Measurements from ENCODE around the gene STARD5.

The STARD5 gene

DNA sequence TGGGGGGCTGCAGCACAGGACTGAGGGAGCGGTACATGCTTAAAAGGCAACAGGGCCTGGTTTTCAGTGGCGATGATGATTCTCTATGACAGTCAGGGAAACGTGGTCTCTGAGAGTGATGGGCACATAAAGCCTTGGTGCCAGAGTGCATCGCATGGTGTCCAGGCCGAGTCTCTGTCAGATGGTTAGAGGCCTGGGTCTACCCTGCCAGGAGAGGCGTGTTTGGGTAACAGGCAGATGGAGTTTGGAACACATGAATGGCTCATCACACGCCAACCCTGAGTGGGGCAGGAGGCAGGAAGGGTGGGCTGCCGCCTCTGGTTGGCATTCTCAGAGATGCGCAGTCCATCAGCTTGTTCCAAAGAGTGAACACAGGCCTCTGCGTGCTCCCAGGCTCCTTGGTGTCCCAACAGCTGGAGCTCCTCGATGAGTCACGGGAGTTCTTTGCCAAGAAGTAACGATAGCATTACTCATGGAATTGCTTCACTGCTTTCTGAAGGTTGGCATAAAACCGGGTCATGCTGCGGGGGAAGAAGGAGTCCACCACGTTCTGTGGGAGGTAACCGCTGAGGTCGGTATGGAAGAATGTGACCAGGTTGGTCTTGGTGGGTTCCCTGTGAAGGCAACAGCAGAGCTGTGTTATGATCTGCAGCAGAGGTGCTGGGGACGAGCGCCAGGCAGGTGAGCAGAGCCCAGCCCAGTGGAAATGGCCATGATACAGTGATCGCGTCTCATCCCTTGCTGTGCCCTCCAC is 11.0 kb downstream of the STARD5 start:
- peak; percentile 97 for DNase-seq (ENCODE audit: low spot score)

DNA sequence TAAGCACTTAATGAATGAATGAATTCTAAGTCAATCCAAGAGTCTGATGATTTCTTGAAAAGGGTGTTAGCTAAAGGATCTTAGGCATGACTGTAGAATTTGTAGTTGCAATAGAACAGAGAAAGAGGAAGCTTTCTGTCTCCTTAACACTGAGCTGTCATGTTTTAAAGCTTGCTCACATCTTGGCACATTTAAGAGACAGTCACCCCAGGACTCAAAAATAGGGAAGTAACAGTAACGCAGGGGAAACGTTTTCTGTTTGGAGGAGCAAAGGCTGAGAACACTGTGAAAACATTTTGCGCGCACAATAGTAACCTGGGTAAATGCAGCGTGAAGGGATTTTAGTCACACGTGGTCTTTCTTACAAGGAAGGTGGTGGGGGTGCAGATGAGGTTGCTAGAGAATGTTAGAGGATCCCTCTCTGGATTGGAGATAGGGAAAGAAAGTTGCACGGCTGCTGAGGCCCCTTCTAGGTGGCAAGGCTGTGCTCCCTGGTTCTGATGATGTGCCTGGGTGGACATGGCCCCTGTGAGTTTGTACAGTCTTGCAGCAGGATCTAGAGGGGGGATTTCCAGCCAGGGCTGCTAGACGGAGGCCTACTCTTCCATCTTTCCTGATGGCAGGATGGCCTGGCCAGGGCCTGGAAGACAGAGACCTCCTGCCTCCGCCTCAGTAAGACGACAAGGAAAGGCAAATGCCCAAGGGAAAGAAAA is 12.0 kb downstream of the STARD5 start:
- DNase-seq (ENCODE audit: low spot score) (no peak), FAIRE-seq (no peak)

More for the DNA sequence above, 11.0 kb downstream of the STARD5 start:
- peak; percentile 97 for FAIRE-seq

DNA sequence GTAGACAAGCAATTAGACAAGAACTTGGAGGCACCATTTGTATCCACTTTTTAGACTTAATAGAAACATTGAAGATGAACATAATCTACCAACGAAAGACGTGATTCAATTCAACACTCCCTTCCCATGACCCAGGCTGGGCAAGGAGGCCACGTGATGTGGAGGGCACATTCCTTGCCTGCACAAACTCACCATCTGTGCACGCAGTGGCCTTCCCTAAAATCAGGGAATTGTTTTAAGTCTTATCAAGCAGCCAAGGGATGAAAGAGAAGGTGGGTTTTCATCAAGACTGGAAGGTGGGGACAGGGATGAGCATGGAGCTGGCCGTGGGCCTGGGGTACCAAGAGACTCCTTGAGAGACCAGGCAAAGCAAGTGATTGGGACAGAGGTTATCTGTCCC is 13.5 kb downstream of the STARD5 start:
- FAIRE-seq = no peak
- no peak for DNase-seq (ENCODE audit: low spot score)

DNA sequence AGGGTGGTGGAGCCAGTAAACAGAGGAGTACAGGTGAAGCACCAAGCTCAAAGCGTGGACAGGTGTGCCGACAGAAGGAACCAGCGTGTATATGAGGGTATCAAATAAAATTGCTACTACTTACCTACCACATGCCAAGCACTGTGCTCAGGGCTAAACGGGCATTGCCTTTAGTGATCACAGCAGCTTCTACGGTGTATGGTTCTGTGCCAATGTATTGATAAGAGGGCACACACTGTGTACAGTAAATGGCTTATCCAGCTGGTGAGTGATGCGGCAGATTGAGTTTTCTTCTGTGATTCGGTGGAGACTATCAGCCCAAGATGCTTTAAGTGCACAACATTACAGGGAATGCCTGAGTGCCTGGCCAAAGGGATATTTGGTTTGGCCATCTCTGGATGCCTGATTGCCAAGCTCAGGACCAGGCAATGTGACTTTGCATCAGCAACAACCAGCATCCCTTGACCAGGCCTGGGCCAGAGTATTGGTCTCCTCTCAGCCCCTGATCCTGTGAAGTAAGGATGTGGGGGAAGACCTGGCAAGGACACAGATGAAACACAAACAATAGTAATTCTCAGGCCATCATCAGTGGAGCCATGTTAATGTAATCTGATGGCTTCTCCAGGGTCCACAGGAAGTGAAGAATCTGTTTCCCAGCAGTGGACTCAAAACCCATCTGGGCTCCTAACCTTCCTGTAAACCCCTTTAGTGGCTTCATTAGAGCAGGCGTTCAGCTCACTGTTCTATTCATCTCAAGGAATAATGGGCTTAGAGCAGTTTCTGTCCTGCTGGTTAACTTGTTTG is 14.1 kb downstream of the STARD5 start:
- FAIRE-seq (no peak), DNase-seq (ENCODE audit: low spot score) (no peak)

DNA sequence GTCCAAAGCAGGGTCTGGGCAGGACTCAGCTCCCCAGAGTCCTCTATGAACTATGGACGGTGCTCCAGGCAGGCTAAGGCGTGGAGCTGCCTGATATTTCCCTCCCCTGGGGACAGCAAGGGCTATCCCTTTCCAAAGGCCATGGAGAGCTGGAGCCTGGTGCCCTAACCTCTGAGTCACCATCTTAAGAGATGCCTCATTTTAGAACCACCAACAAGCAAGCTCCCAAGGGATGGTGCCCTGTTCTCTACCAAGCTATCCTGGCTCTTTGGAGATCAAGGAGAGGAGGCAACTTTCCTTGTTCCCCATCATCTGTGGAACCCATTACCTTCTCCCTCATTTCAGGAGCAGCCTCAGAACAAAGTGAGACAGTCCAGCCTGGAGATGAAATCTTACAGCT is 15.7 kb downstream of the STARD5 start:
- no peak for DNase-seq (ENCODE audit: low spot score)
- FAIRE-seq = no peak

DNA sequence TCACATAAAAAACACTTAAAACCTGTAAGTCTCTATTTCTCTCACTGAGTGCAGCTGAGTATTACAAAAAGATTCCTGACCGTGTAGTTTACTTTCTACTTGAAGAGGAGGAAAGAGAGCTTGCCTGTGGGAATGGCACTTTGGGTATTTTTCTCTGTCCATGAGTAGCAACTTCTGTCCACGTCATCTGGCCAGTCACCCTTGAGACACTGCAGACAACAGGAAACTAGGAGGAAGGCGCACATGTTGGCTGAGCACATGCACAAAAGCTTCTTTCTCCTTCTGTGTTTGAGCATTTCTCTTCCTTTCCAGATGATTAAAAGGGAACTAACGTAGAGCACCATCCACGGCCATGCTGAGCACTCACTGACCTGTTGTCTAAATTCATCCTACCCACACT is 19.7 kb downstream of the STARD5 start:
- no peak for FAIRE-seq
- DNase-seq (ENCODE audit: low spot score) = peak; percentile 5

DNA sequence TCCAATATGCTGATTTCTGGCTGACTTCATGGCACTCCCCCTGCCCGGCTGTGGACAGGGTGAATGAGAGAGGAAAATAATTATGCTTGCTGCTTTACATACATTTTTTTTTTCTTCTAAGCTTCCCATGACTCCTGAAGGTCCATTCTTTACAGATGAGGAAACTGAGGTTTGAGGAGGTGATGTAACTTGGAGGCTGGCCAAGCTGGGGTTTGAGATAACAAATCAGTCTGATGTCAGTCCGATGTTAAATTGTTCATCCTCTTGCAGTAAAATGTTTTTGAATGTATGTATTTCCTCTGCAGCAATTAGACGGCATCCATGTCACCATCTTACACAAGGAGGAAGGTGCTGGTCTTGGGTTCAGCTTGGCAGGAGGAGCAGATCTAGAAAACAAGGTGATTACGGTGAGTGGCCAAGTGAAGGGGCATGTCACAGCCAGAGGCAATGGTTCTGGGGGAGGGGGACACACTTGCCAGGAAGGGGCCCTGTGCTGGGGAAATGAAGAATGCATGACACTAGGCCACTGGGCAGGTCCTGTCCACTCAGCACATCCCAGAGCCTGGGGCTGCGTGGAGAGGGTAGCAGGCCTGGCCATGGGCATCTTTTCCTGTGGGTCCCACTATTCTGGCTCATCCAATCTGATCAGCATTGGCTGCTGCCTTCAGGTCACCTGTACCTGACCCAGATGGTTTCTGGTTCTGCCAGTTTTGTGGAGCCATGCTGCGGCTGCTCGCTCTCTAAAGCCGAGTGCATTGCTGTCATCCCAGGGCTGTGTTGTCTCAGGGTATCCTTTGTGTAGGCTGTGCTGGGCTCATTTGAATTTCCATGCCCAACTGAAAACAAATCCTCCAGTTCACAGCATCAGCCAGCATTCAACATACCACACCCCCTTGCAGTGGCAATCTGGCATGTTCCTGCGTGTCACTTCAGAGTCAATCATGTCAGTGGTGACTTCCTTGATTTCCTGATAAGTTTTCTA is 20.4 kb downstream of the STARD5 start:
- DNase-seq (ENCODE audit: low spot score) = peak; percentile 3
- FAIRE-seq = no peak

DNA sequence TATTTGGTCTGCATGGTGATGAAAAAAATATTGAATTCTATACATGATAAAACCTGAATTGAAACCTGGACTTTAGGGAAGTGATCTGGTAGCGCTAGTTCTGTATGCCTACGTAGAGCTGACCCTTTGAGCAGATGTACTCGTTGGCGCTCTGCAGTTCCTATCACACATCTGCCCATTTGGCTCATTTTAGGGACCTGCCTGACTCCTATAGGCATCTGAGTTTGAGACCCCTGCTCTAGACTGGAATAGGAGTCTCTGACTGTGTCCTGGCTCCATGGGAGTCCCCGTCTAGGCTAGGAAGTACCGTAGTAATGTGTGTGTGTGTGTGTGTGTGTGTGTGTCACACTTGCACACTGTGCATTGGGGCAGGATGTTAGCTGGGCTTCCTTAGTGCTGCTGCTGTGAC is 21.2 kb downstream of the STARD5 start:
- DNase-seq (ENCODE audit: low spot score) (no peak), FAIRE-seq (no peak)

DNA sequence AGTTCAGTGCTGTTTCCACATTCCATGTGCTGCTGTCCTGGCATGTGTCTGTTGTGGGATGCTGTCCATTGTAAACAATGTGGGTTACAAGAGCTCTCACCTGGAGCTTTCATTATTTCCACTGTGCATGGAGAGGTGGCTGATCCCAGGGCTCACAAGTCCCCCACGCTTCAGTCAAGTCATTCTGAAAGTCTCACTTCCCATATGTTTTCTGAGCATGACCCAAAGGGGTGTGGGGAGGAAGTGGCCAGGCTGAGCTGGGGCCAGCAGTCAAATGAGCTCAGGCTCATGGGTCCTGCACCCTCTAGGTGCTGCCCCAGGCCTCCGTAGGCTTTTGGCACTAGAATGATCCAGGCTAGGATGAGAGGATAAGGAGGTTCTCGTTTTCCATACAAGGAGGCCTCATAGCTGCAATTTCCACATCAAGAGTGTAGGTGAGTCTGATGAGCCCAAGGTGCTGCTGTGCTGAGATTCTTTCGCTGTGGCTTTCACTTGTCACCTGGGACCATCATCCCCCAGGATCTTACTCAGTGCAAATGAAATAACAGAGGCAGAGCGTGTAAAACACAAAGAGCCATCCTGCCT is 22.0 kb downstream of the STARD5 start:
- DNase-seq (ENCODE audit: low spot score) = no peak
- FAIRE-seq = no peak

DNA sequence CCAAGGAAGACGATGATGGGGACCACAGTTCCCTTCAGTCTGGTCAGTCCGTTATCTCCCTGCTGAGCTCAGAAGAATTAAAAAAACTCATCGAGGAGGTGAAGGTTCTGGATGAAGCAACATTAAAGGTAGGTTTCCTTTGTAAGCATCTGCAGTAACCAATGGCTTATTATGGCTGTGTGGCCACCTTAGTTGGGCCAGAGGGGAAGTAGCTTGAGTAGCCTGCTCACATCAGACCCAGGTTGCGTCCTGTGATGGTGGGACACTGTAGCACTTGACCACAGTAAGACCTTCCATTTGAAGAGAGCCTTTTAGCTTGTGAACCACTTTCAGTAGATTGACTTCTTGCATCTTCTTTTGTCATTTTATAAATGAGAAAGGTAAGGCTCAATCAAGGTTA is 22.6 kb downstream of the STARD5 start:
- DNase-seq (ENCODE audit: low spot score) (no peak), FAIRE-seq (no peak)

DNA sequence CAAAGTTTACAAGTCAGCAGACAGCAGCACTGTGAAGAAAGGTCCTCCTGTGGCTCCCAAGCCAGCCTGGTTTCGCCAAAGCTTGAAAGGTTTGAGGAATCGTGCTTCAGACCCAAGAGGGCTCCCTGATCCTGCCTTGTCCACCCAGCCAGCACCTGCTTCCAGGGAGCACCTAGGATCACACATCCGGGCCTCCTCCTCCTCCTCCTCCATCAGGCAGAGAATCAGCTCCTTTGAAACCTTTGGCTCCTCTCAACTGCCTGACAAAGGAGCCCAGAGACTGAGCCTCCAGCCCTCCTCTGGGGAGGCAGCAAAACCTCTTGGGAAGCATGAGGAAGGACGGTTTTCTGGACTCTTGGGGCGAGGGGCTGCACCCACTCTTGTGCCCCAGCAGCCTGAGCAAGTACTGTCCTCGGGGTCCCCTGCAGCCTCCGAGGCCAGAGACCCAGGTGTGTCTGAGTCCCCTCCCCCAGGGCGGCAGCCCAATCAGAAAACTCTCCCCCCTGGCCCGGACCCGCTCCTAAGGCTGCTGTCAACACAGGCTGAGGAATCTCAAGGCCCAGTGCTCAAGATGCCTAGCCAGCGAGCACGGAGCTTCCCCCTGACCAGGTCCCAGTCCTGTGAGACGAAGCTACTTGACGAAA is 24.2 kb downstream of the STARD5 start:
- DNase-seq (ENCODE audit: low spot score) (no peak), FAIRE-seq (no peak)

DNA sequence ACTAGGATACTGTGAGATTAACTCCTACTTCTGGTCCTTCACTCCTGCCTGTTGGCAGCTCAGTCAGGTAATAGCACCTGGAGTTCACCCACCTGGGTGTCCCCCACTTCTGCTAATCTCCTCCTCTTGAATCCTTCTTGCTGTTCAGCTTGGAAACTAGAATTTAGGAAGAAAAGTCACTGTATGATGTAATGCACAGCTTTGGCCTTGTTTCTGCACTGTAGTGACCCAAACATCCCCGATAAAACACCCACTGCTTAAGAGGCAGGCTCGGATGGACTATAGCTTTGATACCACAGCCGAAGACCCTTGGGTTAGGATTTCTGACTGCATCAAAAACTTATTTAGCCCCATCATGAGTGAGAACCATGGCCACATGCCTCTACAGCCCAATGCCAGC is 24.8 kb downstream of the STARD5 start:
- FAIRE-seq = no peak
- no peak for DNase-seq (ENCODE audit: low spot score)

DNA sequence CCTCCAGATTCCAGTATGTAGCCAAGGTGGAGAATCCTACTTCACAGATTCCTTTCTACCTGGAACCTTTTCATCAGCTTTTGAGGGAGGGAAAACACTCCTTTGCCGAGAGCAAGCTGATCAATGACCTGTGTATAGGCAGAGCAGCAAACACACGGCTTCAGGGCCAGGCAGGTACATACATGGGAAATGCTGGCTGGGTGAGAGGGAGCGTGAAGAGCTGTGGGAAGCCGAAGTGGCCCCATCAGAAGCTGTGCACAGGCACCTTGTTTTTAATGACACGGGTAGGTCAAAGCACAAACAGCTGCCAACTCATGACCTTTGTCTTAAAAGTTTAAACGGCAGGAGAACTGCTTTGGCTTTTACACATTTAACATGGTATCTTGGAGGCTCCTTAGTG is 25.3 kb downstream of the STARD5 start:
- FAIRE-seq (no peak), DNase-seq (ENCODE audit: low spot score) (no peak)

DNA sequence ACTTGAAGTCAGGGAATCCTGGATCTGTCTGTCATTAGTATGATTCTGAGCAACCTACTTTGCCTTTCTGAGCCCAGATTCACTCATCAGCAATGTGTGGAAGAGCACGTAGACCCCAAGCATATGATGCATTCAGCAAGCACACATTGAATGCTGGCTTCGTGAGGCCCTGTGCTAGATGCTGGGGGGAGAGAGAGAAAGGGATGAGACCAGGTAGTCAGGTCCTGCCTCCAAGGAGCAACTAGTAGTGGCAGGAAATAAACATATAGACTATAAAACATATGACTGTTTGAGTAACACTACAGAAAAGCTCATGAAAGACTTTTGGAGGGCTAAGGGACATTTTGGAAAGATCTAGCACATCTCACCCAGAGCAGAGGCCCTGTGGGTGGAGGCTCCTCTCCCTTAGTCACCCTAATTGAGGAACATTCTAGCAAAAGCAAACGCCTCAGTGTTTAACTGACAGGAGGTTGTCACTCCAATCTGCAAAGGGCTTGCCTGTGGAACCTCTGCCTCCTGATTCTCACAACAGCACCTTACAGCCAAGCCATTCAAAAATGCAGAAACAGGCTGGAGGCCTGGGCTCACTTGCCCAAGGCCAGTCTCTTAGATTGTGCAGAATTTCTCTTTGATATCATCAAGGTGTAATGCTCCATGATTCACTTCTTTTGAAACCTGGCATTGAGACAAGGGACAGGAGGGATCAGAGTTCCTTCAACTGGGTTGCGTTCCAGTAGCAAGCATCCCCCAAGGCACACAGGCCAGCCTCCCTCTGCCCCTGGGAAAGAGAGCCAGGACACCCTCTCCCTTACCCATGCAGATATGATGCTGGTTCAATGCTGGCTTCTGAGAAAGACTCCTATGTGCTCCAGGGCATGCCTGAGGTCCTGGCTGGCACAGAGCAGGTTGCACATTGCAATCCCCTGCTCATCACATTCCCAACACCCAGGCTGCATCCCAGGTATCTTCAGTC is 26.1 kb downstream of the STARD5 start:
- DNase-seq (ENCODE audit: low spot score) (no peak), FAIRE-seq (no peak)

DNA sequence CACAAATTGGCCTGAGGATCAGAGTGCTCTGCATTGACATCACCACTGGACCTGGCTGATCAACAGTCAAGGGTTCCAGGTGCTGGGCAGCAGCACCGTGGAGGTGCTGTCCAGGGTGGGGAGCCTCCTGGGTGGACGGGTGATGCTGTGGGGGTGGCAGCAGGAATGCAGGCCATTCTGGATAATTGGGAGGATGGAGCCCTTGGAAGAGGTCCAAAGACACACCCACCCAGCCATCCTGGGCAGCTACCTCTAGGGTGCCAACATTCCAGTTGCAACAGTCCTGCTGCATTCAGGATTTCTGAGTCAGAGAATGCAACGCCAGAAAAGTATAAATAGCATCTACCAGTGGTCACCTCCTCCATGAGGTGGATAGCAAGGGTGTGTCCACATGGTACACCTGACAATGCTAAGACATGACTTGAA is 26.8 kb downstream of the STARD5 start:
- DNase-seq (ENCODE audit: low spot score) (peak; percentile 55), FAIRE-seq (no peak)

DNA sequence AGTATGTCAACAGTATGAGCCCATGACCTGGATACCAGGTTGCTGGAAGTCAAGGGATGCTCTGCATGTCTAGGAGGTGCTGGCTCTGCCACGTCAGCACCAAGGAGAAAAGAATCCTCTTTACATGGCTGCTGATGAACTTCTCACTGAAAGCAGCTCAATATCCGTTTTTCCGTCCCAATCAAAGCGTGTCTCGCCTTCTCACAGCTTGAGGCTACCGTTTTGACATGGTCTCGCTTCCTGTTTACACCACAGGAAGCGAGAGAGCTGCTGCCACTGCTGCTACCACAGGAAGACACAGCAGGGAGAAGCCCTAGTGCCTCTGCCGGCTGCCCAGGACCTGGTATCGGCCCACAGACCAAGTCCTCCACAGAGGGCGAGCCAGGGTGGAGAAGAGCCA is 27.3 kb downstream of the STARD5 start:
- FAIRE-seq = no peak
- no peak for DNase-seq (ENCODE audit: low spot score)

DNA sequence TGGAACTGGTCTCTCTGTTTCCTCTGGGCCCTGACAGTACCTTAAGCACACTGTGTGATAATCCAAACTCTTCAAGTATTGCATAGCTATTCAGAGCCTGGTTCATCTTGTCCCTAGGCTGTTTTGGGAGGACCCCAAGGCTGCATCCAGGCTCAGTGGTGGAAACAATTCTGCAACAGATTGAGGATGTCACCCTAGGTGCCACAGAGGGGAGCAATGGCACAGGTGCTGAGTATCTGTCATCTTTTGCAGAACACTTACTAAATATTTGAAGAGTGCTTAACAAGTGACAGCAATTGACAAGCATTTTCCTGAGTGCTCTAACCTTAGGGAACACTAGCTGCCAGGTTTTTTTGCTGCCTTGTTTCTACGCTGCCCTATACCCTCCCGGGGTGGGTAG is 27.8 kb downstream of the STARD5 start:
- FAIRE-seq (no peak), DNase-seq (ENCODE audit: low spot score) (no peak)

DNA sequence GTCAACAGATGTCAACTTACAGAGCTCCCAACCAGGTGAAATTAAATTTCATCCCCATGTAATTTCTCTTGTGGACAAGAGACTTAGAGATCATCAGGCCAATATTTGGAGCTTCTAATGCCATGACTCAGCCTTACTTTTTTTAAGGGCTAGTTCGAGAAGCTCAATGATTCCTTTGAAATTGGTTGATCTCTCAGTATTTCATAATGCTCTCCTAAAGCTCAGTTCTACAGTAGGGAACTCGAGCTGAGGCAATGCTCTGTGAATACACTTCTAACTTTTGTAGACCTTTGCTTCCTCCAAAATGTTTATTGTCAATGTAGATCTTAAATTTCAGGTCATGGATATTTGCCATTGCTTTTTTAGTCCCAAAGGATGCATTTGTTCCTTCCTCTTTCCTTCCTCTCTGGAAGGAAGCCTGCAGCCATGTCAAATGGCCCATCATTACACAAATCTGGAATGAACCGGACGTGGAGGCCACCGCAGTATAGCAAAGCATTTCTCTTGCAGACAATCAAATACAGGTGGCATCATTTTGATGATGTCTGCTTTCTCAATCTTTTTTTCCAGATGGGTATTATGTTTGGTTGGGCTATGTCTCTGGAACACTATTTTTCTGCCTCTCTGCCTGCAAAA is 28.3 kb downstream of the STARD5 start:
- FAIRE-seq (no peak), DNase-seq (ENCODE audit: low spot score) (no peak)

DNA sequence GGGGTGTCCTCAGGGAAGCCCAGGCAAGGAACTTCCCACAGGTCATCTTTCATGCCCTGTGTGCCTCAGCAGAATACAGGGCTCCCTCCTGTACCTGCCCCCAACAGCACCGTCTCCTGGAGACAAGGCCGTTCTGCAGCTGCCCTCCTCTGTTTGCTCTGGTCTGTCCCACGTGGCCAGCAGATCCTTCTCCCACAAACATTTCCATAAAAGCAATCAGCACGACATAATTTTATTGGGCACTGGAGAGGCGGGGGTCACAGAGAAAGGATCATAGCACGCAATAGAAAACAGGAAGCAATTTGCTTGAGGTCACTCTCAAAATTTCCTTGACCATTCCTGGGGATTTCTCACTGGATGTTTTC is 29.4 kb downstream of the STARD5 start:
- DNase-seq (ENCODE audit: low spot score) (no peak), FAIRE-seq (no peak)
